CD4-positive, alpha-beta T cell treated with Interleukin-6 at 100 ng/mL for 8 hours (primary cell): Measurements from ENCODE around the gene AMZ2.
"Not testable (repeated sequence)": the region's sequence is repeated elsewhere in the genome, so short reads cannot be mapped to it uniquely, and the experiment has no call there.

Experiments used
- DNase-seq: peaks from one replicate; pipeline ENCODE4 v3.0.0-alpha.2; 2020; ENCODE audit warnings: mixed read lengths, low spot score

The AMZ2 gene

DNA sequence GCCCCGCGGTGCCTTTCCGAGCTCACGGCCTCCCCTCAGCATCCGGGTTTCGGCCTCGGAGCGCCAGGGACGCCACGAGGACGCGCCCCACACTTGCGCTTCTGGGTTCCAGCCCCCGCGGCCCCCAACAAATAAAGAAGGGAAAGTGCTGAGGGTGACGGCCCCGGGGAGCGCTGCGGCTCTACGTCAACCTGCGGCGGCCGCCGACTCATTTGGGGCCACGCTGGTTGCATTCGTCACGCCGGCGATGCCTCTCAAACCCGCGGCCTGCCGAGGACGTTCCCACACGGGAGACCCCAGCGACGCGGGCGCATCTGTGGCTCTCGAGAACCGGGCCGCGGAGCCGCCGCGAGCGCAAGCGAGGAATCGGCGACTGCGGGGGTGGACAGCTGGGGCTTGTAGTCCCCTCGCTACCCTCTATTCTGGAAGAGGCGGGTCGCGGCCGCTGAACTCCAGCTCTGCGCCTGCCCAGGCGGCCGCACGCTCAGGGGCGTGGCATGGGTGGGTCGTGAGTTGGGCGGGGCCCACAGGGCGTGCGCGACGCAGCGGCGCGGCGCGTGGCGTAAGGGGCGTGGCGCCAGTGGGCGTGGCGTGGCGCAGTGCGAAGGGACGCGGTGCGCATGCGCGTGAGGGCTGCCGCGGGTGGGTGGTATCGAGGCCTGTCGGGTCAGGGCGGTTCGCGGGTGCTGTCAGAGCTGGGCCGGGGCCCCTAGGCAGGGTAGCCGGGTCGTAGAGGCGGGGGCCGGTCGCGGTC lies at the start of gene AMZ2:
TSS of gene AMZ2 (plus strand) at position 599 of the 754 bp plus-strand sequence. CDS start 2,145 bp downstream, outside the sequence.
- DNase-seq: peak; percentile 94

GRCh38 chr17:68198931-68199836 lies 48.7 kb upstream of the AMZ2 start:
- DNase-seq: peak; percentile 34

DNA sequence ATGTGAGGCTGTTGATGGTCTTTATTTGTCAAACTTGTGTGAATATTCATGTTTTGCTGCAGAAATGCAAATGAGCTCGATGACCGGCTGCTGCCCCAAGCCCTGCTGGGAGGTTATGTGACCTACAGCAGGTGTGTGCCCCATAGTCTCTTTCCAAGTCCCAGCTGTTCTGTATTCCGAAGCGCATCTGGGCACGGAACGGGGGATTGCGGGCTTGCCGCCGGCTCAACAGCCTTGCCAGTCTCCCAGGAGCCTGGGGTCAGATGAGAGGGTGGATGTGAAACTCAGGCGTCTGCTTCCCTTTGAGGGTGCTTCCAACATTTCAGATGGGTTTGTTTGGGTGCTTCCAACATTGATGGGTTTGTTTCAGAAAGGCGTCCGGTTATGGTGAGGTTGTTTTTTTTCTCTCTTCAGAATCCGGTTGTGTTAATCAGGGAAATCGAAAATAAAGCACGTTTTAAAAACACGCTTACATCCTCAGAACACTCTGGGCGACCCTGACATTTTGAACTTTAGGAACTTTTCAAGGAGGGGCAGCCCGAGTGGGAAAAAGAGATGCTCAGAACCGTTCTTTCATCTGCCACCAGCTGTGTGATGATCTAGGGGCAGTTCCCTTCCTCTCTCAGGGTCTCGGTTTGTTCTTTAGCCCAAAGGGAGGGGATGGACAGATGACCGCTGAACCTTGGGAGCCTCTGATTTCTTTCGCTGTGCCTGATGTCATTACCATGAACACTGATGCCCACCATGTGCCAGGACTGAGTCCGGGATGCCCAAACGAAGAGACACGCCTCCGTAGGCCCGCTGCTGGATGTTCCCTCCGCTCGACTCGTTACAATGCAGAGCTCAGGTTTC lies 47.8 kb upstream of the AMZ2 start:
- no peak for DNase-seq

DNA sequence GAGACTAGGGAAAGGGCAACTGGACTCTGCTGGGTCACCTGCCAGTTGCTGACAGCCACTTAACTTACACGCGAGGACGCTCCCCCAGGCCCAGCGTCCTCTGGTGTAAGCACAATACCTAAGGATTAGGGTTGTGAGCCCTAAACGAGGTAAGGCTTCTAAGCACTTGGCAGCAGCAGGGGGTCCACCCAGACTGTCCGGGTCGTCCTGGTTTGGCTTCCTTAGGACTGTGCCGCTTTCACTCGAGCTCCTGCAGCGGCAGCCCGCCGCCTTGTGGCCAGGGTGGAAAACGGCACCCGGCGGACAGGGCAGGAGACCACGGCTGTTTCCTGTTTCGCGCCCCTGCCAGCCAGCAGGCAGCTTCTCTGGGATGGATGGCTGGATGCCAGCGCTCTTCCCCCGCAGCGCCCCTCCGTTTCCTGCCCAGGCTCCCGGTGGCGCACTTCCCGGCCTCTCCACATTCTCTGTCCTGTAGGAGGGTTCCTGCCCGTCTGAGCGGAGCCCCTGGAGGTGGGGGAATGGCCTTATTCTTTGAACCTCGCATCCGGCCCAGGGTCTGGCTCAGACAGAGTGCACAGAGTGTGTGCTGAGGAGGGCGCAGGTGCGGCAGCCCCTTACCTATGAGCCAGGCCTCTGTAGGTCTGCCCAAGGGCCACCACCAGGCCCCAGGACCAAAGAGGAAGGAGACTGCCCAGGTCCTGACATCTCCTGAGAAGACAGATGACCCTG lies 47.0 kb upstream of the AMZ2 start:
- peak; percentile 80 for DNase-seq

DNA sequence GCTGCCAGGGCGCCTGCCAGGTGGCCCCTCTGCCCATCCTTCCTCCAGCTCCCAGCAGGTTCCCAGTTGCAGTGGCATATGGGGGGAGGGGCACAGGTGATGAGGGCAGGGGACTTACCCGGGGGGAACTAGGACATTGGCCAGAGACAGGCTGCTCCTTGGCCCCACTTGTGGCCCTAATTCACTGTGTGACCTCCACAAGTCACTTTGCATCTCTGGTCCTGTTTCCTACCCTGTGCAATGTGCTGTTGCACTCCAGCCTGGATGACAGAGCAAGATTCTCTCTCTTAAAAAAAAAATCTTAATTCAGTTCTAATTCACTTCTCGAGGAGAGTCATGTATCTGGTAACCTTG lies 46.4 kb upstream of the AMZ2 start:
- DNase-seq: not testable (repeated sequence)

DNA sequence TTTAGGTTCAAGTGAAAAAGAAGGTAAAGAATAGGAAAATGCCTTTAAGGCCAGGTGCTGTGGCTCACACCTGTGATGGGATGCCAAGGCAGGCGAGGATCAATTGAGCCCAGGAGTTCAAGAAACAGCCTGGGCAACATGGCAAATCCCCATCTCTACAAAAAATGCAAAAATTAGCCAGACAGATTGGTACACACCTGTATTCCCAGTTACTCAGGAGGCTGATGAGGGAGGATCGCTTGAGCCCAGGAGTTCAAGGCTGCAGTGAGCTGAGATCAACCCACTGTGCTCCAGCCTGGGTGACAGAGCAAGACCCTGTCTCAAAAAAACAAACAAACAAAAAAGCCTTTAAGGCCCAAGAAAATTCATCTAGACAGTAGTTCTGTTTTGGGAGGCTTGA lies 45.5 kb upstream of the AMZ2 start:
- not testable (repeated sequence) for DNase-seq

GRCh38 chr17:68204736-68205135 lies 43.1 kb upstream of the AMZ2 start:
- DNase-seq: peak; percentile 12

DNA sequence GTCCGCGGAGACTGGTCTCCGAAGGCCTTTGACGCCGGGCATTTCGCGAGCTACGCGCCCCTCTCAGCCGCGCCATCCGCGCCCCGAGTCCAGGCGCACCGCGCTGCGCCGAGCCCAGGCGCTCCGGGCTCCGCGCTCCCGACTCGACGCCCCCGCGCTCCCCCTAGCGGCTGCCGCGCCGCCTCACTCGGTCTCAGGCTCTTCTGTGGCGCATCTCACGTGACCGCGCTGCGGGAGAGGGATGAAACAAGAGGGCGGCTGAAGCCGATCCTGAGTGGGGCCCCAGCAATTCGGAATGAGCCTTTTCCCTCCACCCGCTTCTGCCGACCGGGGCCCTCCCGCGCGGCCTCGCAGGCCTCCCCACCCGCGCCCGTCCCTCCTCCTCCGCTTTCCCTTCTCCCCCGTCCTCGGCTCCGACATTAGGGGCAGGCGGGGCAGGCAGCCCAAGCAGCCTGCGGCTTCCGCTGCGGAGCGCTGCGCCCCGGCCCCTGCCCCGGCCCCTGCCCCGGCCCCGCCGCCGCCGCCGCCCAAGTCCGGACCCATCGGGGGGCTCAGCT lies 42.5 kb upstream of the AMZ2 start:
- peak; percentile 90 for DNase-seq

DNA sequence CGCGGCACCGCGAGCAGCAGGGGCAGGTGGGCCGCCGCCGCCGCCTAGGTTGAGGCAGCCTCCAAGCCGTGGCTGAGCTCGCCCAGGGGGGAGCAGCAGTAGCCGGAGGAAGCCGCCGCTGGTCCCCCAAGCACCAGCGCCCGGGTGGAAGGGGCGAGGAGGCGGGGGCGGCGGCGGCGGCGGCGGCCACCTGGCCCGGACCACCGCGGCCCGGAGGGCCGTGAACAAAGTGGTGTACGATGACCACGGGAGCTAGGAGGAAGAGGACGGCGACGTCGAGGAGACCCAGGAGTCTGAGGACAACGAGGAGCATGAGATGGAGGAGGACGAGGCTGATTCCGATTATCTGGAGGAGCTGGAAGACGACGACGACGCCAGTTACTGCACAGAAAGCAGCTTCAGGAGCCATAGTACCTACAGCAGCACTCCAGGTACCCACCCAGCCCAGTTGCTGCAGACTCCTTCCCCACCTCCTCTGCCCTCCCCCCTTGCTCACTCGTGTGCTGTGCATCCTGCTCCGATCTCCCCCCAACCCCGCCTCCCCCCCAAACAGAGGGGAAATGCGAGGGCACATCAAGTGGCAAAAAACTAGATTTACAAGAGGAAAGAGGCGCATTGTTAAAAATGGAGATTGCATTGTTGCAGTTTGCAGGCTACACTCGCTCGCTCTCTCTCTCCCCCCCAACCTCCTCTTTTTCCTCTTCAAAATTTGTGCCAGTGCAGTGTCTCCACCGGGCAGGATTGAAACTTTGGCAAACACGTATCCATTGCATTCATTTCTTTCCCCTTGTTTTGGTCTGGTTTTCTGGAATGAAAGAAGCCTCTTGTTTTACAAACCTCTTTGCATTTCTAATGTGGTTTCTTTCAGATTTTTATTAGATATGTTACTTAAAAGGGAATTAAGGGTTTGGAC lies 41.8 kb upstream of the AMZ2 start:
- peak; percentile 52 for DNase-seq

DNA sequence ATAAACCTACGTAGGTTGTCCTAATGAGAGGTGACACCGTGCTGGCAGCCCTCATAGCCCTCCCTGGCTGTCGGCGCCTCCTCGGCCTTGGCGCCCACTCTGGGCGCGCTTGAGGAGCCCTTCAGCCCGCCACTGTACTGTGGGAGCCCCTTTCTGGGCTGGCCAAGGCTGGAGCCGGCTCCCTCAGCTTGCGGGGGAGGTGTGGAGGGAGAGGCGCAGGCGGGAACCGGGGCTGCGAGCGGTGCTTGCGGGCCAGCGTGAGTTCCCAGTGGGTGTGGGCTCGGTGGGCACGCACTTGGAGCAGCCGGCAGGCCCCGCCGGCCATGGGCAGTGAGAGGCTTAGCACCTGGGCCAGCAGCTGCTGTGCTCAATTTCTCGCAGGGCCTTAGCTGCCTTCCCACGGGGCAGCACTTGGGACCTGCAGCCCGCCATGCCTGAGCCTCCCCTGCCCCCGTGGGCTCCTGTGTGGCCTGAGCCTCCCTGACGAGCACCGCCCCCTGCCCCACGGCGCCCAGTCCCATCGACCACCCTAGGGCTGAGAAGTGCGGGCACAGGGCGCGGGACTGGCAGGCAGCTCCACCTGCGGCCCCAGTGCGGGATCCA lies 40.1 kb upstream of the AMZ2 start:
- DNase-seq: no peak

DNA sequence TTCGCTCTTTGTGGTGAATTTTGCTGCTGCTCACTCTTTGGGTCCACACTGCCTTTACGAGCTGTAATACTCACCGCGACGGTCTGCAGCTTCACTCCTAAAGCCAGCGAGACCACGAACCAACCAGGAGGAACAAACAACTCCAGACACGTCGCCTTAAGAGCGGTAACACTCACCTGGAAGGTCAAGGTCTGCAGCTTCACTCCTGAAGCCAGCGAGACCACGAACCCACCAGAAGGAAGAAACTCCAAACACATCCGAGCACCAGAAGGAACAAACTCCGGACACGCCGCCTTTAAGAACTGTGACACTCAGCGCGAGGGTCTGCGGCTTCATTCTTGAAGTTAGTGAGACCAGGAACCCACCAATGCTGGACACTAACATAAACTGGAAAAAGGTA lies 39.2 kb upstream of the AMZ2 start:
- DNase-seq: not testable (repeated sequence)

DNA sequence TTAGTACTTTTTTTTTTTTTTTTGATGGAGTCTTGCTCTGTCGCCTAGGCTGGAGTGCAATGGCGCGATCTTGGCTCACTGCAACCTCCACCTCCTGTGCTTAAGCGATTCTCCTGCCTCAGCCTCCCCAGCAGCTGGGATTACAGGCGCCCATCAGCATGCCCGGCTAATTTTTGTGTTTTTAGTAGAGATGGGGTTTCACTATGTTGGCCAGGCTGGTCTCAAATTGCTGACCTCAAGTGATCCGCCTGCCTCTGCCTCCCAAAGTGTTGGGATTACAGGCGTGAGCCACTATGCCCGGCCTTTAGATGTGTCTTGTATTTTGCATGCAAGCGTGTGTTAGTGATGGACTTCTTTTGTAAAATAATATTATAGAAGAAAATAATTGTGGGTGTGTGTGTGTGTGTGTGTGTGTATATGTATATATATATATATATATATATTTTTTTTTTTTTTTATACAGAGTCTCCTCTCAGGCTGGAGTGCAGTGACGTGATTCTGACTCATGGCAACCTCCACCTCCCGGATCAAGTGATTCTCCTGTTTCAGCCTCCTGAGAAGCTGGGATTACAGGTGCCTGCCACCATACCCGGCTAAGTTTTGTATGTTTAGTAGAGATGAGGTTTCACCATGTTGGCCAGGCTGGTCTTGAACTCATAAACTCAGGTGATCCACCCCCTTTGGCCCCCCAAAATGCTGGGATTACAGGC lies 38.5 kb upstream of the AMZ2 start:
- DNase-seq: not testable (repeated sequence)

DNA sequence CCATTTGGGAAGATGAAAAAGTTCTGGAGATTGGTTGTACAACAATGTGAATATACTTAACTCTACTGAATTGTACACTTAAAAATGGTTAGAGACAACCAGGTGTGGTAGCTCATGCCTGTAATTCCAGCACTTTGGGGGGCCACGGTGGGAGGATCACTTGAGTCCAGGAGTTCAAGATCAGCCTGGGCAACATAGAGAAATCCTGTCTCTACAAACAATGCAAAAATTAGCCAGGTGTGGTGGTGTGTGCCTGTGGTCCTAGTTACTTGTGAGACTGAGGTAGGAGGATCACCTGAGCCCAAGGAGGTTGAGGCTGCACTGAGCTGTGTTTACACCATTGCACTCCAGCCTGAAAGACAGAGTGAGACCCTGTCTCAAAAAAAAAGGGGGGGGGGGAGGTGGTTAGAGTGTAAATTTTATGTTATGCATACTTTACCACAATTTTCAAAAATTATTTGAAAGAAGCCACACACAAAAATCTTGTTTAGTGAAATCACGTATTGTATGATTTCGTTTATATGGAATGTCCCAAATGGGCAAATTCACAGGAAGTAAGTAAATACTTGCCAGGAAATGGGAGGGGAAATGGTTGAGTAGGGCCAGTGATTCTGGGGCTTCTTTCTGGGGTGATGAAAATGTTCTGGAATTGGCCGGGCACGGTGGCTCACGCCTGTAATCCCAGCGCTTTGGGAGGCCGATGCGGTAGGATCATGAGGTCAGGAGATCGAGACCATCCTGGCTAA lies 37.1 kb upstream of the AMZ2 start:
- no peak for DNase-seq

DNA sequence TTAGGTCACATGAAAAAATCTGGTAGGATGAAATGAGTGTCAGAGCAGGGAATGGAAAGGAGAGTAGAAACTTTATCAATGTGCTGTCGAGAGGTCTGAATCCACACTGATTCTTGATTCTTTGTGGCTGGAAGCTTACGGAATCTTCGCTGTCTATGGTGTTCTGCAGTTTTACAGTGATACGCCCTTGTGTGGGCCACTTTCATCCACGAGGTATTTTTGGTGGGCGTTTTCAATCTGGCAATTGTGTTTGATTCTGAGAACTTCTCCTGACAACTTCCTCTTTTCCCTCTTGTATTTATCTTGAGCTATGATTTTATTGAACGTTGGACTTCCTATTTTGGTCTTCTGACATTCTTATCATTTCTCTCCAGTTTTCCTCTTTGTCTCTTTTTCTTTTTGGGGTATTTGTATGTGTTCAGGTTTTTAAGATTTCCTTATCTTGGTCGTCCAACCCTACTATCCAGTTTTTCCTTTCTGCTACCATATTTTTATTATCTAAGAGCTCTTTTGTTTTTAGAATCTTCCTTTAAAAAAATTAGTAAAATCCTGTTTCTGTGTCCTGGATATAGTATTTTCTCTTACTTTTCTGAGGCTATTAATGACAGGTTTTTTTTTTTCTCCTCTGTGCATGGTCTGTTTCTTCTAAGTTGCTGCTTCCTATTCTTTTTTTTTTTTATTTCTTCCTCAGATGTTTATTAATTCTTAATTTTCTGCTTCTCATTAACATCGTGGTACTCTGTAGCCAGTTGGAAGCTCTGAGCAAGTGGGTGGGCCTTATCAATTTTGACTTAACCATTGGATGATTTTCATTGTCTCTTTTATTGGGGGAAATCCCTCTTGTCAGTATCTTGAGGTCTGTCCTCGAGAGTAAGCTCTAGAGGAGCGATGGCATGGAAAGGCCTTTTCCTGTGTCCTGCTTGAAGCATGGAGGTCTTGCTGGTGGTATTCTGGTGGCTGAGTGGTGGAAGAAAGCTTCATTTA lies 34.1 kb upstream of the AMZ2 start:
- DNase-seq: not testable (repeated sequence)

- DNase-seq: not testable (repeated sequence)
Observed at GRCh38 chr17:68215453-68215852, 32.4 kb upstream of the AMZ2 start.

DNA sequence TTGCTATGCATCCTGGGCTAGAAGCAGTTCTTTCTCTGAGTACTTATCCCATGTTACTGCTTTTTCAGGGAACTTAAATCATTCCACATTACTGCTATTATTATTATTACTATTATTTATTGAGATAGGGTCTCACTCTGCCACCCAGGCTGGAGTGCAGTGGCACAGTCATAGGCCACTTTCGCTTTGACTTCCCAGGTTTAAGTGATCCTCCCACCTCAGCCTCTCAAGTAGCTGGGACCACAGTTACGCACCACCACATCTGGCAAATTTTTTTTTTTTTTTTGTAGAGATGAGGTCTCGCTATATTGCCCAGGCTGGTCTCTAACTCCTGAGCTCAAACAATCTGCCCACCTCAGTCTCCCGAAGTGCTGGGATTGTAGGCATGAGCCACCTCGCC lies 28.4 kb upstream of the AMZ2 start:
- not testable (repeated sequence) for DNase-seq

DNA sequence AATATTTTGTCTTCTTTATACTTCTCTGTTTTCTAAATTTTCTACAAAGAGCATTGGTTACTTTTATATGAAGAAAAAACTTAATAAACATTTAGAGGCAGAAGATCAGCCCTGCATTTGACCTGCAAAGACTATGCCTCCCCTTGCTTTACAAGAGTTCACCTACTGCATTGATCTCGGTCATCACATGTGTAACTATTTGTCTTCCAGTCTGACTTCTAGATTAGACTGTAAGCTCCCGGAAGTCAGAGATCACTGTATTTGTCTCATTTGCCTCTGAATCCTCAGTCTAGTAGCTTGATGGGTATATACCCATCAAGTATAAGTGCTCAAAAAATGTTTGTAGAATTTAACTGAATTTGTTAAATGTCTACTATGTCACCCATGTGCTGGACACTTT lies 27.7 kb upstream of the AMZ2 start:
- DNase-seq: not testable (repeated sequence)
